ENCODE data around the gene SMU1.
"Not testable (repeated sequence)": the region's sequence is repeated elsewhere in the genome, so short reads cannot be mapped to it uniquely, and the experiment has no call there.

The SMU1 gene

GRCh38 chr9:33104401-33104800, 27.9 kb upstream of the SMU1 start:
- no peak for DNase-seq

- no peak for DNase-seq
Measured at GRCh38 chr9:33103501-33104281, 27.2 kb upstream of the SMU1 start.

DNA sequence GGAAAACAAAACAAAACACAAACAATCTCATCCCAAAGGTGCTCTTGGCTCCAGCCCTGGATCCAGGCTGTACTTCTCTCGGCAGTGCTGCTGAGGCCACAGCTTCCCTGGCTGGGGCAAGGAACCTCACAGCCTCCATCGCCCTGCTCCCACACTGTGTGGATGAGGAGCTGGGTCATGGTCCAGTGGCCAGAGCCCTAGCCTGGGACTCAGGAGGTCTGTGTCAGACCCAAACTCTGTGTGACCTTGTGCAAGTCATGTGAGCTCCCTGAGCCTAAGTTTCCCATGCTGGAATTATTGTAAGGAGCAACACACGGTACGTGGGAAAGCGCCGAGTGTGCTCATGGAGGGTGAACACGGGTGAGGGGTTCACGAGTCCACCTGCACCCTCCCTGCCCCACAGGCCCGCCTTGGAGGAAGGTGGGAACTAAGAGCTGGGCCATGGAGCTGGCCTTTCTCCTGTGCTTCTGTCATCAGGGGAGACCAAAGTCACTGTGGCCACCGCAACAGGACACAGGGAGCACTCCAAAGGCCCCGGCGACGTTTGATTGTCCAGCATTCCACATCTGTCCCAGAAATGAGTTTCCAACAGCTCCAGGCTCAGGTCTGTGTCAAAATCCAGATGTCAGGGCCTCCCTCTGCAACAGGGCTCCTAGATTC, 26.2 kb upstream of the SMU1 start:
- DNase-seq, result no peak

DNA sequence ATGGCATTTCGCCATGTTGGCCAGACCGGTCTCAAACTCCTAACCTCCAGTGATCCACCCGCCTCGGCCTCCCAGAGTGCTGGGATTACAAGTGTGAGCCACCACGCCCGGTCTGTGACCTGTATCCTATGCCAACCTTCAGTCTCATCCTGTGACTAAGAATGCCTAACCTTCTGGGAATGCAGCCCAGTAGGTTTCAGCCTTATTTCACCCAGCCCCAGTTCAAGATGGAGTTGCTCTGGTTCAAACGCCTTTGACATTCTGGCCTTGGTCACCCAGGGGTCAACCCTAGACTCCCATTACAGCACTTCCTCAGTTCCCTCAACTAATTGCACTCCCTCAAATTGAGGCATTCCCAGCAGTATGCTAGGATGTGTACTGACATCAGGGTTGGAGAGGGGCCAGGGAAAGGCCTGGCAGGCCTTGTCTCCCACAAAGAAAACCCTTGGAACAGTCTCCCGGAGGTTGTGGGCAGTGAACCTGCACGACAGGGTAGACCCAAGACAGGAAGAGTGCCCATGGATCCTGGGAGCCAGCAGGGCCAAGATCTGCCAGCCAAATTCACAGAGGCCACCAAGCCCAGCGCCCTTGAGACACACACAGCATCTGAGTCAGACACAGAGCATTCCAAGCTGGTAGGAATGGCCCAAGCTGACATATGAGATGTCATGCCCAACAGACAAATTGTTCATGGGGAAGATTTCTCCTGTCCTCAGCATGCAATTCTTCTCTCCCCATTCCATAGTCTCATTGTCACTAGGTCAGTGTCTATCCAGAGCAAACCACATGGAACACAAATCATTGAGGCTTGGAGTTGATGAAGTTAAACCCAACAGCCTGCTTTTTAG, 24.9 kb upstream of the SMU1 start:
- DNase-seq, result no peak

GRCh38 chr9:33099754-33100153, 23.3 kb upstream of the SMU1 start:
- DNase-seq, result no peak

GRCh38 chr9:33097192-33097591, 20.7 kb upstream of the SMU1 start:
- DNase-seq, result no peak

GRCh38 chr9:33092634-33093033, 16.2 kb upstream of the SMU1 start:
- no peak for DNase-seq

GRCh38 chr9:33085672-33086071, 9.2 kb upstream of the SMU1 start:
- DNase-seq, result not testable (repeated sequence)

- no peak for DNase-seq
Measured at GRCh38 chr9:33082538-33083326, 6.3 kb upstream of the SMU1 start.

DNA sequence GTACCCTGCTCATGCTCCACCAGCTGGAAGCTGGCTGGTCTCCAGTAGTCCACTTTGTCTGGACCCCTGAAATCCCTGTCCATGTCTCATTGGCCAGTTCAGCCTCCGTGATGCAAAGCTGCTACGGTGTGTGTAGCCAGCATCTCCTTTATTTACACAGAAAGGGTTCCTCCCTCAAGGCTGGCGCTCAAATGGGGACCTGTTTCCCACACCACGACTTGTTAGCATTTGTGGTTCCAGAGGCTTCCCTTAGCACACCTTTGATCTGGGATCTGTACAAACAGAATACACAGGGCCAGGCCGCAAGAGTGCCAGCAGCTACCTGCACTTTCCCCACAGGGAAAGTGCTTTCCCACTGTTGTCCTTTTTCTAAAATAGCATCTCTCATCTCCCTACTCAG, 5.7 kb upstream of the SMU1 start:
- DNase-seq, result no peak

DNA sequence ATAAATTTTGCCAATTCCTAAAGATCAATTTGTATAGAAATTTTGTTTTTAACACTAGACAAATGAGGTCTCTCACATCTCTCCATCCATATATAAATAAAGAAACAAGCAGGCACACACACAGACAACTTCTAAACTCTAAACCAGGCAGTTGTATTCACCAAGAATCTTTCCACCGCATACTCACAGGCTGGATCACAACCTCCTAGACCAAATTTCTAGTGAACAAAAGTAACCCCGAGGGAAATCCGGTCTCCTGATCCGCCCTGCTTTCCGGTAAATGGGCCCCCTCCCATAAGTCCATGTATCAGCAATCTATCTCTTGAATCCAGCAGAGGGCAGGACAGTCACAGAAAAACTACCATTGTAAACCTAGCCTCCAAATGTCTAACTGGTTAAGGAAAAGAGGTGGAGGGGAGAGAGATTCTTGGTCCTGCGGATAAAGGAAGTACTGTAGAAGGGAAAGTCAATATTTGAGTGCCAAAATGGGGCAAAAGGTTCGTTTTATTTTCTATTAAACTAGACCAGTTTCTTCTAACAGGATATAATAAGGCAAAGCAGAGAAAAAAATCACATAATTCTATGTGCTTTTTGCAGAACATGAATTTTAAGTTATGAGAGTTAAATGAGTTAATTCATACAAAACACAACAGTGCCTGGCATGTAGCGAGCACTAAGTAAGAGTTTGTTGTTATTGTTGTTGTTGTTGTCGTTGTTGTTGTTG, 4.8 kb upstream of the SMU1 start:
- DNase-seq, result peak; percentile 78

DNA sequence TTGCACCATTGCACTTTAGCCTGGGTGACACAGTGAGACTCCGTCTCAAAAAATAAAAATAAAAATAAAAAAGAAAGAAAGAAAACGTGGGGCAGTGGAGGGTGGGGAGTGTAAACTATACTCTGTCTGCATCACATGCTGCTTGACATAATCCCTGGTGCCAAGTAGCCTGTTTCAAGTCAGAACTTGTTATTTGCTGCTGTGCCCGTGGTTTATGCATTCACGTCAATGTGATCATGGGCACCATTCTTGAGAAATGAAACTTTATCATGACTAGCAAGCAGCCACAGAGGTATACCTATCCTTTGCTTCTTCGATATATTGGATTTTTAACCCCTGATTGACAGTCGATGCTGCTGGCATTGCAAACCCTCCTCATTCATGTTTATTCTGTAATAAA, 4.1 kb upstream of the SMU1 start:
- peak; percentile 5 for DNase-seq

DNA sequence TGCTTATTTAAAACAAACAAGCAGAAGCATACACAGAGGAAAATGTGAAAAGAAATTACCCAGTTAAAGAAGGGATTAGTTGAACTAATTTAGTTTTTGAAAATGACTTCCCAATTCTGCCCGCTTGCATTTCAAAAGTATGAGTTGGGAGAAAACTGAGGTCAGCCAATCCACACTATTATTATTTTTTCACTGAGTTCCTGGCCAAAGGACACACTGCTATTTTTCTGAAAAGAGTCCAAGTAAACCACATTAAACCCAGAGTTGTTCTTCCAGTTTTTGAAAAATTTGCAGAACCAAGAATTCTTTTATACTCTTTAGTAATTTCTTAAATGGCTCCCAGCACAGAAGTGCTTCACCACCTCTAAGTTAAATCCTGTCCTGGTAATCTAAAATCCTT, 7.5 kb downstream of the SMU1 start:
- DNase-seq, result no peak

DNA sequence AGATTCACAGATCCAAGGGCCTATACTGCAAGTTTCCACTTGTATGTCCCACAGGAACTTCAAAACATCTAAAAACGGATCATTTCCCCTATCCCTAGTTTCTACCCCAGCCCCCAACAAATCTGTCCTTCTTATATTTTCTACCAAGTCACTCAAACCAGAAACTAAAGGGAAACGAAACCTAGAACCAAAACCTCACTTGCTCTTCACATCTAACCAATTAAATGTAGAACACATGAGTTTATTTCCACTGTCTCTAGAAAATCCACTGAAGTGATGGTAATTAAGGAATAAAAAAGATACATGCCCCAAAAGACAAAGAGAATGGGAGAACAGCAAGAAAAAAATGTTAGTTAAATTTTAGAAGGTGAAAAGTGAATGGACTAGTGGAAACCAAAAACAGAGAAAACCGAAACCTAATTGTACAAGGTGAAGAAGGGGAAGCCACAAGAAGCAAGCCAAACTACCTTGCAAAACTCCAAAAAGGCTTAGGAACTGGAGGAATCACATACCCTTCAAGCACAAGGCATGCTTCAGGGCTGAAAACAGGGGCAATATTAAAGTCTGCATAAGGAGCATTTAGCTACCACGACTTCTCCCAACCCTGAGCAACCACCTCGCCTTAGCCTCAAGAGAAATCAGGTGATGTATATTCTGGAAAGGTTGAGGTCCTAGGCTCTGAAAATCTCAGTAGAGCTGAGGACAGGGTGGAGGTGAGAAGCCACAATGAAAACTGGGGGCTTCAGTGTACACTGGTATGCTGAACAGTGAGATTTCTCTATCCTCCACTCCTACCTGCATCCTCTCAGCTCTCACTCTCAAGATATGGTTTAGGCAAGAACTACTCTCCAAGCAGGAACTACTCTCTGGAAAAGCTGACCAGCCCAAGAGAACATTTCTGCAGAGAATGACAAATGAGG, 11.1 kb downstream of the SMU1 start:
- DNase-seq, result no peak

DNA sequence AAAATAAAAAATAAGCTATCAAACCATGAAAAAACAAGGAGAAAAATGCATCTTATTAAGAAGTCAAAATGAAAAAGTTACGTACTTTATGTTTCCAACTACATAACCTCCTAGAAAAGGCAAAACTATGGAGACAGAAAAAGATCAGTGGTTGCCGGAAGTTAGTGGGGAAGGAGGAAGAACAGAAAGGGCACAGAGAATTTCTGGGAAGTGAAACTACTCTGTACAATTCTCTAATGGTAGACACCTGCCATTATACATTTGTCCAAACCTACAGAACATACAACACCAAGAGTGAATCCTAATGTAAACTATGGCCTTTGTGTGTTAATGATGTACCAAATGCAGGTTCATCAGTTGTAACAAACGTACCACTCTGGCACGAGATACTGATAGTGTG, 25.3 kb downstream of the SMU1 start:
- DNase-seq, result no peak

GRCh38 chr9:33049680-33050361, 26.7 kb downstream of the SMU1 start:
- no peak for DNase-seq

DNA sequence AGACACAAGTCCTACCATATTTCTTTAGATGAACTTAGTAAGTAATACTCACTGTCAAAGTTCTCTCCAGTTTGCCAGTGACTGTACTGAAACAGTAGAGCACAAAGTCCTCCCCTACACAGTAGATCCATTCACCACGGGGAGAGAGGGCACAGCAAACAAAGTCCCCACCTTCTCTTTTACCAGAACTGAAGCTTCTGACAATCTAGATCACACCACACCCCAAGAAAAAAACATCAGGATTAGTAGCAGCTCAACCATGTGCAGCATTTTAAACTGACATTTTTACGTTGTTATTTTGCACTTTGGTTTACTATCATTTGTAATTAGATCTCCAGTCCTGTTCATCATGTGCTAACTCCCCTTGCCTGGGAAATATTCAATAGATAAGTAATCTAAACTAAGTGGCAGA, 28.4 kb downstream of the SMU1 start:
- no peak for DNase-seq

GRCh38 chr9:33046061-33046460, 30.4 kb downstream of the SMU1 start:
- no peak for DNase-seq

- peak; percentile 61 for DNase-seq
Measured at GRCh38 chr9:33044677-33045282, 31.7 kb downstream of the SMU1 start.

- peak; percentile 81 for DNase-seq
Measured at GRCh38 chr9:33044162-33044673, 32.3 kb downstream of the SMU1 start.

Data from NCI-H2171 treated with DMSO at 0.1 percent for 48 hours (cell line).